HG03159 (cell line): Measurements from ENCODE around the gene SCARF2.
"Not testable (repeated sequence)": the region's sequence is repeated elsewhere in the genome, so short reads cannot be mapped to it uniquely, and the experiment has no call there.

Experiments
- ATAC-seq: cut with Tn5 transposase; IDR thresholded peaks from one replicate; pipeline ENCODE4 v1.9.1; 2021; ENCODE audit warnings: mild to moderate bottlenecking, moderate library complexity; ENCODE audit not compliant: unreplicated experiment

SCARF2 gene

DNA sequence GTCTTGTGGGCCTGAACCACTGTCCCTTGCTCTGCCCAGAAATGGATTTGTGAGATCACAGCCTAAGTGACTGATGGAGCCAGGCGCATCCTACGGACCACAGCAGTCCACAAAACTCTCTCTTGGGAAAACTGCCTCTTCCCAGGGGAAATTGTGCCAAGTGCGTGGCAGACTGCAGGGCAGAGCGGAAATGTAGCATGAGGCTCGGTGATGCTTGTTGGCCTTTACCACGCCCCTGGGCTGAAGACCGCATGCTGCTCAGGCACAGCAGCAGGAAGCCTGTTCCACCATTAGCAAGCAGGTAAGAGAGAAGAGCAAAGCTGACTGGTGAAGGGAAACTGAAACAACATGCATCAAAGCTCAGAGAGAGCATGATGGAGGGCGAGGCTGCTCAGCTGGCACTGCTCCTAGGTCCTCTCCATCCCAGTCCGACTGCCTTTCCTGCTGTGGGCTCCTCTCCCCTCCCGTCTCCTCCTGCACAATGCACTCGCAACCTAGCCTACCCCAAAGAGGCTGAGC is 26.5 kb upstream of the SCARF2 start:
- no peak for ATAC-seq

DNA sequence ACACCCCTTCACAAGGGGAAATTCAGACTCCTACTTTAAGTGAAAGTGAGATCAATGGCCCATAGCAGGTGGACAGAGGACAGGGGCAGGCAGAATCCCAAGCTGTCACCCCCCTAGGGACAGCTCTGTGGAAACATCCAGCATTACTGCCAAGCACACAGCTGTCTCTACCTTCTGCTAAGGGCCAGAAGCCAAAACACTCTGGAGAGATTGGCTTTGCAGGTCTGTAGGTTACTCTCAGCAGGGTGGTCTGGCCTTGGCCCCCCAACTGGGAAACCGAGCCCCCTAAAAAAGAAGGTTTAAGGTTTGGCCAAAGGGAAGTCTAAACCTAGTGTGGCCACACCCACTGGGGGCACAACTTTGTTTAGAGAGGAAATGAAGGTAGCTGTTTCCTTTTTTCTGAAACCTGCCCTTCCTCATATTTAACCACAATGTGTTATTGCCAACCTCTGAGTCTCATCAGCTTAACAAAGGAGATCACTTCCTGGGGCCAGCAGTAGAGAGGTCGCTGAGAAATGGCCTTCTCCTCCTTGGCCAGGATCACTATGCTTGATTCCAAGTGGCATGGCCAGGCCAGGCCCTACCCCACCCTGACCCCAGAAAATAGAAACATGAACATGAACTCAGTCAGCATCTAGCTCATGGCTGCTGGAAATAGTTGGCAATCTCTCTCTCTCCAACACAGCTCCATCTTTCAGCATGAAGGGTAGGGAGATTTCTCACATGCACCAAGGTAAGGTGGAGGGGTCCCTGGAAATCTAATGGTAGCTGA is 25.9 kb upstream of the SCARF2 start:
- no peak for ATAC-seq

DNA sequence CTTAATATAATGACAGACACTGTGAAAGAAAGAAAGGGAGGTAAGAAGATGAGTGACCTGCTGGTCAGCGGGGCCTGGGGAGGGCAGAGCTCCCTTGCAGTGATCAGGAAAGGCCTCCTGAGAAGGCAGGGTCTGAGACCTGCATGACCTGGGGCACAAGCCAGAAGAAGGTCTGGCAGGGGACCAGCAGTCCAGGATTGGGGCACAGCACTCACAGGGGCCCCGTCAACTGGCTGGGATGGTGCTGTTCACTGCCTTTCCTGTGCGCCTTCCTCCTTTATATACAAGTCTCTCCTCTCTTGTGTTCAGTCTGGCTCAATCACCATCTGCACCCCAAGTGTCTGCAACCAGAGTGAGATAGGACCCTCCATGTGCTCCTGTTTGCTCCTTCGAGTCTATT is 22.2 kb upstream of the SCARF2 start:
- ATAC-seq: no peak

DNA sequence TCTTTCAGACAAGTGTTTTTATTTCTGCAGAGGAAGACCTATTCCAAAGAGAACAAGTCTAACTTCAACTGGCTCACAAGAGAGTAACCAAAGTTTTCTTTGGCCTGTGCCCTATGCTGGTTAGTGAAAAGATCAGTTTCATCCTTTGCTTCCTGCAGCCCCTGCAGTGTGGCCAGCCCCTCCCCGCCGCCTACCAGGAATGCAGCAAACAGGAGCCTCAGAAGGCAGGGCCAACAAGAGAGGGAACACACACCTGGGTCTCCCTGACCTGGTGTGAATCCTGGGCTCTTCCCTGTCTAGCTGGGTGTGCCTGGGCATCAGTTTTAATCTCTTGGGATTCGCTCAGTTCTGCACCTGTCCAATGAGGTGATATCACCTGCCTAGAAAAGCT is 21.5 kb upstream of the SCARF2 start:
- ATAC-seq: no peak

DNA sequence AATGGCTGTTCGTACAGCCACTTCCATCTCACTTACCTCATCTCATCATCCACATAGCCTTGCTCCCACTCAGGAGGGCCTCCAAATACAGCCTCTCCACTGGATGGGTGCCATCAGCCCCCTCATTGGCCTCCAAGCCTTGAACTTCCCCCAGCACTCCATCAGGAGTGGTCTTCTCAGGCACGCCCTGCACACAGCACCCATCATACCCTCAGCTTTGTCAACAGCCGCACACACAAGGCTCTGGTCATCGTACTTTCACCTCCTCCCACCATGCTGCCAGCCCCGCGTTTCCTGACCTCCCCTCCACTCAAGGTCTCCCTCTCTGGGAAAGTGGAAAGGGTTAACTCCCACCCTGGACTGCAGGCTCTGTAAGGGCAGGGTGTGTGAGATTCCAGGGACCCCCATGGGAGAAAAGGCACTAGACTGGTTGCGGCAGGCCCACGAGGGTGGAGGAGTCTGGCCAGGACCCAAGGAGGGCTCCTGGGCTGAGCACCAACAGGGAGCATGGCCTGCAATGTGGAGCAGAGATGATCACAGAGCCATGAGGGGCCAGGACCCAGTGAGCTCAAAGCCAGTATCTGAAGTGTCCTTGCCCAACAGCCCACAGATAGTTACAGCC is 21.0 kb upstream of the SCARF2 start:
- no peak for ATAC-seq

DNA sequence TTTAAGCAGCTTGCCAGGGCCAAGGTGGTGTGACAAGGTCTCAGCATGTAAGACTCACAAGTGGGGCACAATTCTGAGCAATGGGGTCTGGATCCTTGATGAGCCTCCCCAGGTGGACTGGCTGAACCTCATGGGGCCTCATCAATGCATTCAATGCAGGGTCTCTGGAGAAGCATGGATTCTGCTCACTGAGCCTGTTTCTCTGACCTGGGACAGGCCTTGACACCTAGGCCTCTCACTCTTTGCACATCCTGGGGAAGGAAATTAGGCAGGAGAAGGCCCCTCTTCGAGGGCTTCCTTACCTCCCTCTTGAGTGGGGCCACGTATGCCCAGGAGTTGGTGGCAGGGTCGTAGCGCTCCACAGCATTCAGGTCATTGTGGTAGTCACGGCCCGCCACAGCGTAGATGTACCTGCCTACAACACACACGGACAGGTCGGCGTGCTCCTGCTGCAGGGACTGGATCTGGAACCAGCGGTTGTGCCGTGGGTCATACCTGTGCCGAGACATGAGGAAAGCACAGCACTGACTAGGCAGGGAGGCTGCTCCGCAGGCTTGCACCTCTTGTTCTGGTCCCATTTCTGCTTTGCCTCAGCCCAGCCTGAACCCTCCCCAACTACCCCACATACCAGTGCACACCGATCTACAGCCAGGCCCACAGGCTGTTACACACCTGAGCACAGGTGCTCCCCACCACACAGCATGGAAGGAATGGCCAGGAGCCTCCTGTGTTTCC is 20.0 kb upstream of the SCARF2 start:
- ATAC-seq: no peak

DNA sequence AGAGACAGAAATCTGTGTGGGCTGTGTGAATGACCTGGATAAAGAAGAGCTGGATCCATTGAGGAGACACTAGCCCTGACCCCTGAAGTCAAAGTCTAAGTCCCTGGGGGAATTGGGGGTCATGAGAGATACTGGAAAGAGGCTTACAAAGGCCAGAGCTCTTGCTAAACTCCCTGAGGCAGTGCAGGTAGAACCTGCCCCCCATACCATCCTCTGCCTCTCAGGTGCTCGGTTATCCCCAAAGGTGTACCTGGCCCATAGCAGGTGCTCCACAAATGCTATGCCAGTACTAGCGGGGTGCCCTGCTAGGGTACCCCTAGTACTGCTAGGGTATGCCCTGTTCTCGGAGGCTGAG is 19.1 kb upstream of the SCARF2 start:
- no peak for ATAC-seq

DNA sequence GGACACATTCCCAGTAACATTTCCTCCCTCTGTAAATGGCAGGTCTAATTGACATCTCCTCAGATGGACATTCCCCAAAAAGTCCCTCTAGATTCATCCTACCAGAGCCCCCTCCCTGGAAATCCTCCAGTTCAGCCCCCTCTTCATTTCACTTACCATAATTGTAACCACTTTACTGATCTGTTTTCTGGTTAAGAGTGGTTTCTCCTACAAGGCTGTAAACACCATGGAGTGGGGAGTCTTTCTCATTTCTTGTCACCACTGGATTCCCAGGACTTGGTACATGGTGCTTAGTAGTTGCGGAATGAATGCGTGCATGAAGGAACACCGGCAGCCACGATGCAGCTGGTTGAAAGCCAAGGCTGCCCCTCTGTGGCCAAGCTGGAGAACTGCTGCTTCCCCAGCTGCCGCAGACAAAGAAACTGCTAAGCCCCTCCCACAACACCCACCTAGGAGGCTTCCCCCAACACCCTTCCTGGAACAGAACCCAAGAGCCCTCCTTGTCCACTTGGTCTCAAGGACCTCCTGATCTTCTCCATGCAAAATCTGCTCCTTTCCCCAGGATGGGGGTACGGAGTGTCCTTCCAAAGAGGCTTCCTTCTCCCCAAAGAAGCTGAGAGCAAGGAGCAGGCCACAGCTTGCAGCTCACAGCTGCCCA is 18.6 kb upstream of the SCARF2 start:
- no peak for ATAC-seq

DNA sequence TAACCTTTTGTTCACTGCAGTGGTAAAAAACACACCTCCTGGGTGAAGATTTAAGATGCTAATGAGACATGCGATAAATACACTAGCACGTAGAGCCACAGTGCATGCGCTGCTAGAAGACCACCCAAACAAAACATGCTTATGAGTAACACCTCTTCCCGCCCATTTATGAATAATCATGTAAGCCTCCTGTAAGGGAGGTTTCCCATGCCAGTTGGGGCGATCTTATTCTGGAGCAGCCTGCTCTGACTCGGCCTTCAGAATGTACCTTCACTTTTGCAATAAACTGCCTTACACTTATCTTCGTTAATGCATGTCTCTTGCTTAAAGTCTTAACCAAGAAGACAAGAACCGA is 18.1 kb upstream of the SCARF2 start:
- ATAC-seq: no peak

DNA sequence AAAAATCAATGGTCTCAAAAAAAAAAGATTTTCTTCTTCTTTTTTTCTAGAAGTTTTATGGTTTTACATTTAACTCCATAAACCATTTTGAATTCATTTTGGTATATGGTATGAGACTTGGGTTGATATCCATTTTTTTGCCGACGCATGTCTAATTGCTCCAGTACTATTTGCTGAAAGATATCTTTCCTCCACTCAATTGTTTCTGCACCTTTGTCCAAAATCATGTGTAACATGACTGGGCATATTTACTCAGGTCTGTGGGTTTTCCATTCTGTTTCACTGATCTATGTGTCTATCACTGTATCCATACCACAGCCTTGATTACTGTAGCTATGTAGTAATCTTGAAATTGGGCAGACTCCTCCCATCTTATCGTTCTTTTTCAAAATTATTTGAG is 15.6 kb upstream of the SCARF2 start:
- ATAC-seq: no peak

DNA sequence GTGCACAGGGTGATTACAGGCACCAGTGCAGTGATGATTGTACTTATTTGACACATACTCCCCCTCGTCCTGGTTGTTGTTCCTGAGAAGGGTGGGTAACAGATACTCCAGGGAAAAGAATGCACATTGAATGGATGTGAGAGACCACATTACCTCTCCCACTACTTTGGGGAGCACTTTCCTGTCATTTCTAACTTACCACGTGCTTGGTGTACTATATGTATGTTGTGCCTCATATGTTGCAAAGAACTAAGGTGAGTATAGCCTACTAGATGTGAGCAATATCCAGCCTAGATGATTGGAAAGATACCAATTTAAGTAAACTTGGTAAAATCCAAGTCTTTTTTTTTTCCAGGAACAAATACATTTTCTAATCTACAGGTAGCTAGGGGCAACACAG is 14.3 kb upstream of the SCARF2 start:
- no peak for ATAC-seq

DNA sequence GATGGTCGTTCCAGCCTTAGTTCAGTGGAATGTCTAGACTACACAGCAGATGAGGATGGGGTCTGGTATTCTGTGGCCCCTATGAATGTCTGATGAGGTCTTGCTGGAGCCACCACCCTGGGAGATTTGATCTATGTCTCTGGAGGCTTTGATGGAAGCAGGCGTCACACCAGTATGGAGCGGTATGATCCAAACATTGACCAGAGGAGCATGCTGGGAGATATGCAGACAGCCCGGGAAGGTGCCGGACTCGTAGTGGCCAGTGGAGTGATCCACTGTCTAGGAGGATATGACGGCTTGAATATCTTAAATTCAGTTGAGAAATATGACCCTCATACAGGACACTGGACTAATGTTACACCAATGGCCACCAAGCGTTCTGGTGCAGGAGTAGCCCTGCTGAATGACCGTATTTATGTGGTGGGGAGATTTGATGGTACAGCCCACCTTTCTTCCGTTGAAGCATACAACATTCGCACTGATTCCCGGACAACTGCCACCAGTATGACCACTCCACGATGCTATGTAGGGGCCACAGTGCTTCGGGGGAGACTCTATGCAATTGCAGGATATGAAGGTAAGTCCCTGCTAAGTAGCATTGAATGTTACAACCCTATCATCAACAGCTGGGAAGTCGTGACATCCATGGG is 13.6 kb upstream of the SCARF2 start:
- ATAC-seq: not testable (repeated sequence)

DNA sequence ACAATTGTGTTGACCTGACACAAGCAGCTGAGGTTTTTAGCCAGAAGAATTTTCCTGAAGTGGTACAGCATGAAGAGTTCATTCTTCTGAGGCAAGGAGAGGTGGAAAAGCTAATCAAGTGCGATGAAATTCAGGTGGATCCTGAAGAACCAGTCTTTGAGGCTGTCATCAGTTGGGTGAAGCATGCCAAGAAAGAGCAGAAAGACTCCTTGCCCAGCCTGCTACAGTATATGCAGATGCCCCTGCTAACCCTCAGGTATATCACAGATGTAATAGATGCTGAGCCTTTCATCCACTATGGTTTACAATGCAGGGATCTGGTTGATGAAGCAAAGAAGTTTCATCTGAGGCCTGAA is 12.9 kb upstream of the SCARF2 start:
- no peak for ATAC-seq

DNA sequence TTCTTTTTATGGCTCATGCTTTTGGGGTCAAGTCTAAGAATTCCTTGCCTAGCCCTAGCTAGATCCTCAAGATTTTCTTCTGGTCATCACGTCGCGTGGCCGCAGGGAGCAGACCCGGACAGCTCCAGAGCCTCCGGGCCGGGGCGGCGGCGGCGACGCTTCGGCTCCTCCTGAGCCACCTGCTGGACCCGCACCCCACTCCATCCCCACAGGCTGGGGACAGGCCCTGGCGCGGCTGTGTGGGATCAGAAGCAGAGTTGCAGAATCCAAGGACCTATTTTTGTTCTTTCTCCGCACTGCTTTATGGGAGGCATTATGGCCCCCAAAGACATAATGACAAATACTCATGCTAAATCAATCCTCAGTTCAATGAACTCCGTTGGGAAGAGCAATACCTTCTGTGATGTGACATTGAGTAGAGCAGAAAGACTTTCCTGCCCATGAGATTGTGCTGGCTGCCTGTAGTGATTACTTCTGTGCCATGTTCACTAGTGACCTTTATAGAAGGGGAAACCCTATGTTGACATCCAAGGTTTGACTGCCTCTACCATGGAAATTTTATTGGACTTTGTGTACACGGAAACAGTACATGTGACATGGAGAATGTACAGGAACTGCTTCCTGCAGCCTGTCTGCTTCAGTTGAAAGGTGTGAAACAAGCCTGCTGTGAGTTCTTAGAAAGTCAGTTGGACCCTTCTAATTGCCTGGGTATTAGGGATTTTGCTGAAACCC is 12.4 kb upstream of the SCARF2 start:
- no peak for ATAC-seq

DNA sequence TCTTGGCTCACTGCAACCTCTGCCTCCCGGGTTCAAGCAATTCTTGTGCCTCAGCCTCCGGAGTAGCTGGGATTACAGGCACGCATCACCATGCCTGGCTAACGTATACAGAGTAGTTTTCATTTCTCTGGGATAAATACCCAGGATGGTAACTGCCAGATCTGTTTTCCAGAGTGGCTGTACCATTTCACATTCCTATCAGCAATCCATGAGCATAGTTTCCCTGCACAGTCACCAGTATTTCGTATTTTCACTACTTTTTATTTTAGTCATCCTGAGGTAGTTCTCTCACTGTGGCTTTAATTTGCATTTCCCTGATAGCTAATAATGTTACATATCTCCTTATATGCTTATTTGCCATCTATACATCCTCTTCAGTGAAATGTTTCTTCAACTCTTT is 11.0 kb upstream of the SCARF2 start:
- no peak for ATAC-seq

DNA sequence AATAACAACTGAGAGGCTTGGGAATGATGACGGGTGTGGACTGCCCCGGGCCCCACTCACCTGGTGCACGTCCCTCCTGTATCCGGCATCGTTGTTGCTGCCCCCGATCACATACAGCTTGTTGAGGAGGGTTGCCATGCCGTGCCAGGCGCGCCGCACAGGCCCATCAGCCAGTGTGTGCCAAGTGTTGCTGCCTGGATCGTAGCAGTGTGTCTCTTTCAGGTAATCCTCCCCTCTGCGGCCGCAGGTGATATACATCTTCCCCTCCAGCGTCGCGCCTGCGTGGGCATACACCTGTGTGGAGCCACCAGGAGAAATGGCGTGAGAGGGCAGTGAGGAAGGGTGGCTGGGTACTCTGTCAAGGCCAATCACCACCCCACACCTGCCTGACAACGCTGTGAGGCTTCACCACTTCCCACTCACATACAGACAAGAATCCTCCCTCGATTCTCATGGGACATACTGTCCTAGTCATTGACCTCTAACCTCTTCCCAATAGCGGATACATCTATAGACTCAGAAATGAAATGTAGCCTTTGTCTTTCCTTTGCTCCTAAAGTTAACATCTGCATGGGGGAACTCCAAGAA is 8.9 kb upstream of the SCARF2 start:
- ATAC-seq: no peak

DNA sequence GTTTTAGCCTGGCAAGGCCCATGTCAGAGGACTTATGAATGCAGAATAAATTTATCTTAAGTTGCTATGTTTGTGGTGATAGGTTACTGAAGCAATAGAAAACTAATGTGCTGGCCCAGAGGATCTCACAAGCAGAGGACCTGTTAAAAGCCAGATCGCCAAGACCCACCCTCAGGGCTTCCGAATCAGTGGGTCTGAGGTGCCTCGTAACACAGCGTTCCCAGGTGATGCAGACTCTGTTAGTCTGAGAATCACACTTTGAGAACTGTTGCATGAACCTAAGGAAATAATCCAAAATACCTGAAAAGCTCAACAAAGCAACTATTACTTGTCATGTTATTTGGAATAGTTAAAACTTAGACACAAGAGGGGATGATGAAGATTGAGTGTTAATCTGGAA is 6.7 kb upstream of the SCARF2 start:
- no peak for ATAC-seq

DNA sequence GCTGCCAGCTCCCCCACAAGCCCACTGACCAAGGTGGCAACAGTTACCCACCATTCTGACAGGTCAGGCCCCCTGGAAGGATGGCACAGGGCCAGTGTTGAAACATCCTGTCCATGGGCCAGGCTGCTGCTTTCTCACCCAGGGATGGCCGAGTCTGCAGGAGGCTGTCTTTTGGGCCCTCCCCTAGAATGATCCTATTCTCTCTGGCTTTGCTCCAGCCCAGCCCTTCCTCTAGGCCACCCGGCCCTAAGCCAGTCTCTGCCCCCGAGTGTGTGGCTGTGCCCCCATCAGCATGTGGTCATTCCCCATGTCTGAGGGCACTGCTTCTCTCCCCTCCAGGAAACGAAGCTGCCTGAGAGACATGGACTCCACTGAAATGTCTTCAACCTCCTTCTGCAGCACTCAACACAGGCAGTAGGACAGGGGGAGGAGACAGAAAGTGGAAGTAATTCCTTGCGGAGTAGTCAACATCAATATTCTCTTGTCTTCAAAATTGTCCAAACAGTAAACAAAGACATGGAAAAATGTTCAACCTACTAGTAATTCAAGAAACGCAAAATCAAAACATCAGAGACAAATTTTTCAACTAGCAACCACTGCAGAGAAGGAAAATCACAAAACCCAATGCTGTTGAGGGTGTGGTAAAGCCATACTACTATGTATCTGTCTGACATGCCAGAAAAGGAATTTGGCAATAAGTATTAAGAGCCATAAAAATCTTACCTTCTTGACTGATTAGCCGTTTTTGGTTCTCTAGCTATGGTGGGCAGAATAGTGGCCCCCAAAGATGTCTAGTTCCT is 5.1 kb upstream of the SCARF2 start:
- no peak for ATAC-seq
